ENCODE data around the gene PGS1.
A peak's percentile ranks its signal among the peaks of the same experiment; 100 is the strongest.
"Not testable (repeated sequence)": the region's sequence is repeated elsewhere in the genome, so short reads cannot be mapped to it uniquely, and the experiment has no call there.

The PGS1 gene, protein sequence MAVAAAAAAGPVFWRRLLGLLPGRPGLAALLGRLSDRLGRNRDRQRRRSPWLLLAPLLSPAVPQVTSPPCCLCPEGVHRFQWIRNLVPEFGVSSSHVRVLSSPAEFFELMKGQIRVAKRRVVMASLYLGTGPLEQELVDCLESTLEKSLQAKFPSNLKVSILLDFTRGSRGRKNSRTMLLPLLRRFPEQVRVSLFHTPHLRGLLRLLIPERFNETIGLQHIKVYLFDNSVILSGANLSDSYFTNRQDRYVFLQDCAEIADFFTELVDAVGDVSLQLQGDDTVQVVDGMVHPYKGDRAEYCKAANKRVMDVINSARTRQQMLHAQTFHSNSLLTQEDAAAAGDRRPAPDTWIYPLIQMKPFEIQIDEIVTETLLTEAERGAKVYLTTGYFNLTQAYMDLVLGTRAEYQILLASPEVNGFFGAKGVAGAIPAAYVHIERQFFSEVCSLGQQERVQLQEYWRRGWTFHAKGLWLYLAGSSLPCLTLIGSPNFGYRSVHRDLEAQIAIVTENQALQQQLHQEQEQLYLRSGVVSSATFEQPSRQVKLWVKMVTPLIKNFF

DNA sequence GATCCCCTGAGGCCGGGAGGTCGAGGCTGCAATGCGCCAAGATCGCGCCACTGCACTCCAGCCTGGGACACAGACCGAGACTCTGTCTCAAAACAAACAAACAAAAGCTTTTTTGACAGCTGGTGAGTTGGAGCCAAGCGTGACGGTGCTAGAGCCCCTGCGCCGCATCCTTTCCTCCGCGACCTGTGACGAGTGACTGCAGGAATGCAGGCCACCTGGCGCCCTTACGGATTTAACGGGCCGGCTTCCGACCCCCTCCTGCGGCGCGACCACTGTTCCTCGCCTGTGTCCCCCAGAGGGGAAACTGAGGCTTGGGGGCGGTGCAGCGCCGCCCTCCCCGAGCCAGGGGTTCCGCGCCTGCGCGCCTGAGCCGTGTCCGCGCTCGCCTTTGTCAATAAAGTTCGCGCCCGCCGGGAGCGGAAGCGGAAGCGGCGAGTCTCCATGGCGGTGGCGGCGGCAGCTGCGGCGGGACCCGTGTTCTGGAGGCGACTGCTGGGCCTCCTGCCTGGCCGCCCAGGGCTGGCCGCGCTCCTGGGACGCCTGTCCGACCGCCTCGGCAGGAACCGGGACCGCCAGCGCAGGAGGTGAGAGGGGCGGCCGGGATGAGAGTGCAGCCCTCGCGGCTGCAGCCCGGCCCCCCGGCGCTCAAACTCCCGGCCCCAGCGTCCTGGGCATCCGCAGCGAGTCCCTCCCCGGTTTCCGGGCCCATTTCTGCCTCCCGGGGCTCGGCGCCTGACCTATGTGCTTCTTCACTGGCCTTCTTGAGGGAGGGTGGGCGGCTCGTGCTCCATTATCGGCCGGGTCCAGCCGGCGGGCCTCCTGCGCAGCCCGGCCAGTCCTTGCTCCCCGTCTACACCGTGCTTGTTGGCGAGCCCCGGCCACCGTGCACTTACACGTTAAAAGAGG is at the start of gene PGS1:
TSS of gene PGS1 (plus strand) at position 425 of the 906 bp plus-strand sequence. CDS start at position 442, 17 bp downstream.
- DNase-seq, result peak; percentile 49

- no peak for DNase-seq
Observed at GRCh38 chr17:78329263-78330059, 49.0 kb upstream of the PGS1 start.

- no peak for DNase-seq
Observed at GRCh38 chr17:78330570-78331224, 47.8 kb upstream of the PGS1 start.

GRCh38 chr17:78331355-78331754 is 47.1 kb upstream of the PGS1 start:
- not testable (repeated sequence) for DNase-seq

GRCh38 chr17:78332991-78333390 is 45.5 kb upstream of the PGS1 start:
- no peak for DNase-seq

GRCh38 chr17:78335209-78335608 is 43.2 kb upstream of the PGS1 start:
- DNase-seq, result no peak

DNA sequence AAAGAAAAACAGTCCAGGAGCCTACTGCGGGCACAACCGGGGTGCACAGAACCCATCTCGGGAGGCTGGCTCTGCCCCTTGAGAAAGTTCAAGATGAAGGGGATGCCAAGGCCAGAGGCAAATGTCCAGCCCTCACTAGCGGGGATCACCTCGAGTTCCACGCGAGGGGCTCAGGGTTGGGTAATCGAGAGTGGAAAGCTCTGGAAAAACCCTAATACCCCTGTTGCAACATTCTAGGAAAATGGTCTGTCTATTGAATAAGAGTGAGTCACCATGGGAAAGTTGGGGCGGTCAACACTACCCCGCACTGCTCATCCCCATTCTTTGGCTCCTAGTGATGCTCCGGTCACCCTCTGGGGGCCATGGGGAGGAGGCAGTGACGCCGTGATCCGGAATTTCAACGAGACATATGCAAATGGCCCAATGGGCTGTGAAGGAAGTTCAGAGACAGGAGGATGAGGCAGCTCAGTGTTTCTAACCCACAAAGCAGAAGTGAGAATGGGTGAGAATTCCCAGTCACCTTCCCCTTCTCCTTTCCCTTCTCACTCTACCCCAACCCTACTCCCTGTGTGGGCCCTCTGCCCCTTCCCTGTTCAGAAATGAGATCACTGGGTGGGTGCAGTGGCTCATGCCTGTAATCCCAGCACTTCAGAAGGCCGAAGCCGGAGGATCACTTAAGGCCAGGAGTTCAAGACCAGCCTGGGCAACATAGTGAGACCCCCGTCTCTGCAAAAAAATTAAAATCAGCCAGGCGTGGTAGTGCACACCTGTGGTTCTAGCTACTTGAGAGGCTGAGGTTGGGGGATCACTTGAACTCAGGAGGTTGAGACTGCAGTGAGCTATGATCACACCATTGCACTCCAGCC is 41.0 kb upstream of the PGS1 start:
- DNase-seq, result no peak

- DNase-seq, result no peak
Observed at GRCh38 chr17:78338486-78339259, 39.8 kb upstream of the PGS1 start.

DNA sequence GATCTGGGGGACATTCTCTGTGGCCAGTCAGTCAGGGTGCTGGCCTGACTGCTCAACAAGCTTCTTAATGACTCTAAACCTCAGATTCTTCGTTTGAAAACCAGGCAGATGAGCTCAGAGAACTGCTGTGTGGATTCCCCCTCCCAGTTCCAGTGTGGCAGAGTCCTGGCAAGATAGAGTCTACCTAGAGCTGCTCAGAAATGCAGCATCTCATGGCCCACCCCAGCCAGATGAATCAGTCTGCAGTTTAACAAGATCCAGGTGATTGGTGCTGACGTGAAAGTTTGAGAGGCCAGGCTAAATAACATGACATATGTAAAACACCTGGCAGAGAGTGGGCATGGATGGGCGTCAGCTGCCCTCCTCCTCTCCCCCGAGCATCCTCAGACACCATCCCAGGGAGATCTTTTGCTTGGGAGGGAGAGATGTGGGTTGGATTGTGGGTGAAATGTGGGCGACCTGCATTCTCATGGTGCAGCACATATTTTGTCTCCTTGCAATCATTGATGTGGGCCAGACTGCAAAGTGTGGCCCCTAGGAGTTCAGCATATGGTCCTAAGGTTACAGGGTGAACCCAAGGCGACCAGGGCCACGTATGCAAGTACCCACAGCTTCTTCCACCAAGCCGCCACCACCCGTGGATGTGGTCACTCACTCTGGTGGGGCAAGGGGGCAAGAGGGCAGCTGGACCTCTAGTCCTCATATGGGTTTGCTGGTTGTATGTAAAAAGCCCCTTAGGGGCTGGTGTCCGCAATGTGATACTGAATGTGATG is 38.1 kb upstream of the PGS1 start:
- no peak for DNase-seq

DNA sequence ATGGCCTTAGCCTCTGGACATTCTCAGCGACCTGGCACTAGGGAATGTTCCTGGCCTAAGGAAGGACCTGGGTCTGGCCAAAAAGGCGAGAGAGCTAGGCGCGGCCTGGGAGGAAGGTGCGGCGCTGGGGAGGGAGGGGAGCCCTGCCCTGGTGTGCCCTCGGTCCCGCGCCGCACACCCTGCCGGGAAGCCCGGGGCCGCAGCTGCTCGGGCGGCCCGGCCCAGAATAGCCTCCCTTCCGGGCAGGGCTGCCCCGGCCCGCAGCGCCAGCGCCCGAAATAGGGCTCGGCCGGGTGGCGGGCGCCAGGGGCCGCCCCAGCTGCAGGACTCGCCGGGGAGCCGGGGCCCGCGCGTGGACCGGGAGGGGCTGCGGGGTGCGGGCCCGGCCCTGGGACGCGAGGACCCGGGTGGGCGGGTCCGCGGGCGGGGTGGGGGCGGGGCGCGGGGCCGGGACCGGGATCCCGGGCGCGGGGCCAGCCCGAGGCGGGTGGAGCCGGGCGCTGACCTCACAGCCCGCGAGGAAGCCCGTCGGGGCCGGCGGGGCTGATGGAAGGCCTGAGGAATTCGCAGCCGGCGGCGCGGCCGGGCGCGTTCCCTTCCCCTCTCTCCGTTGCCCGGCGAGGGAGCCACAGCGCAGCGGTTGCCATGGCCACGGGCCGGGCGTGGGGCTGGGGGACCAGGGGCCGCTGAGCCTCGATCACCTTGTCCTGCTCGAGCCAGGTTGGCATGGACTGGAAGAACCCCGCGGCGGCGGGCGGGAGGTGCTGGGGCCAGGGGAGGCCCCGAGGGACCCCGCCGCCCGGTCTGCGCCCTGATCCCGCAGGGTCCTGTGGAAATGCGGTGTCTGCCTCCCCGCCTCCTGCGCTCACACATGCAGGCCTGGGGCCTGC is 36.6 kb upstream of the PGS1 start:
- DNase-seq, result no peak

GRCh38 chr17:78342449-78343186 is 35.8 kb upstream of the PGS1 start:
- DNase-seq, result no peak

- no peak for DNase-seq
Observed at GRCh38 chr17:78343187-78343542, 35.3 kb upstream of the PGS1 start.

DNA sequence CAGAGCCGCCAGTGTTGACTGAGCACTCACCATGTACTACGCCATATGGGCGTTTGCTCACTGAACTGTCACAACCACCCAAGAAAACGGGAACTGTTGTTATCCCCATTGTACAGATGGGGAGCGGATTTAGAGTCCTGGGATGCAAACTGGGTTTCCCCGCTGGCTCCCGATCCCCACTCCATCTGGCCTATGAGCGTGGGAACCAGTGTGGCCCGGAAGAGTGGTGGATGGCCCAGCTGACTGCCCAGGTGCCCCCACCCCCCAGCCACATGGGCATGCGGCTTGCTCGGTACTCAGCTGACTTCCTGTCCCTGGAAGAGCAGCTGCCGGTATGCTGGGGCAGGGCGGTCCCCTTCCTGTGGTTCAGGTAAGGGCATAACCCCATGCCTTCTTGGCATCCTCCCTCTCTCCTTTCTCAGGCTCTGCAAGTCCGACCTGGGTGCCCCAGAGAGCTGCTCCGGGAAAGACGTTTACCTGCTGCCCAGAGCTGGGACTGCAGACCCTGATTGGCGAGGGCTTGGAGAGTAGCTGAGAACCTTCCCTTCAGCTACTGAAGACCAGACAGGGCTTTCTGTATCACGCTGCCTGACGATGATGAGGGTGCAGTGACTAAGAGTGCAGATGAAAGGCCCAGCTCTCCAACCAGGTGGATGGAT is 34.8 kb upstream of the PGS1 start:
- DNase-seq, result no peak

DNA sequence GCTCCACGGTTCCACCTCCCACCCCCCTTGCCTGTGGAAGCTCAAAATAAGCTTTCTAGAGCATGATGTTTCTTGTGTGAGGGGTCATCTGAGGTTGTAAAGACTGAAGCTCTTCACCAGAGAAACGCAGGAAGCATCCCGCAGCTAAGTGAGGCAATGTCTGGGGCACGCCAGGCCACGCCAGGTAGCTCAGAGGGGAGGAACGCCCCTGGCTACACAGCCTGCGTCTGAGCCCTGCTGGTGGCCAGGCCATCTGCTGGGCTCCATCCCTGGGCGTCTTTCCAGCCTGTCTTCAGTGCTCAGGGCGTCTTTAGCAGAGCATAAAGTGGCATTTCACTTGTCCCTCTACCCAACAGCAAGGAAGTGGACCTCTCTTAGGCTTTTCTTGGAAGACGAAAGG is 33.8 kb upstream of the PGS1 start:
- DNase-seq, result no peak

GRCh38 chr17:78345172-78345571 is 33.3 kb upstream of the PGS1 start:
- no peak for DNase-seq

DNA sequence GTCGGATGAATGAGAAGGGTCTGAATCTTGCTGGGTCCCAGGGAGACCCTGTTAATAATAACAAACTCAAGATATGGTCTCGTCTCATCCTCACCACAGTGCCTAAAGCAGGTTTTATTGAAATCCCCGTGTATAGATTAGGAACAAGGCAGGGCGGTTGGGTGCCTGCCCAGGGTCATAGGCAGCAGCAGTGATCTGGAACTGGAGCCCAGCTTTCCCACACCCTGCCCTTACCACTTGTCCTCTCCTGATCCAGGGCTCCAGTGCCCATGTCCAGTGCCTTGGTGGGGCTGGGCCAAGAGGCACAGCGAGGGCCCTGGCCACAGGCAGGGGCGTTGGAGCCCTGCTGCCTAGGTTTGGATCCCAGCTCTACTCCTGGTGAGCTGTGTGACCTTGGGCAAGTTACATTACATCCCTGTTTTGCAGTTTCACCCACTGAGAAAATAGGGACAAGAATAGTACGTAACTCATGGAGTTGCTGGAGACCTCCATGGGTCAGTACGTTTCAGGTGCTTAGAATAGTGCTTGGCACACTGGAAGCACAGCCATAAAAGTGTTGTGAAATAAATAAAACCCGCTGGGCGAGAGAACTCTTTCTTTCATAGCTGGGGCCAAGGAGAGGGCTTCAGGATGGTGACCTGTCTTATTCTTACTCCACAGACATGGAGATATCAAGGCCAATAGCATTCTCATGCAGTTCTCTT is 32.5 kb upstream of the PGS1 start:
- no peak for DNase-seq
